CD4-positive, alpha-beta T cell (primary cell): Measurements from ENCODE around the gene FKTN. TPM values are rescaled to one million over a fixed set of nuclear protein-coding genes. Genes with fewer than 3 reads are reported as not detected.

Experiments
- ATAC-seq: fragments of 200-7000 bp; cut with Tn5 transposase; one replicate; pipeline ENCODE4 v1.10.0; 2022; ENCODE audit warnings: mild to moderate bottlenecking; ENCODE audit not compliant: poor library complexity
- CTCF ChIA-PET: fragments of 350-600 bp; sonication (Branson Sonifier 250); formaldehyde crosslinking; loops from one replicate; lab custom pipeline; 2021; ENCODE audit warnings: antibody characterized with exemption, inconsistent platforms; lab: Charles Lee
- POLR2A ChIA-PET: fragments of 350-600 bp; sonication (Branson Sonifier 250); formaldehyde crosslinking; loops from one replicate; lab custom pipeline; 2021; ENCODE audit warnings: antibody characterized with exemption, inconsistent platforms; lab: Charles Lee
- DNase-seq, 14 experiments: peaks; one replicate each; pipeline ENCODE4 v3.0.0-alpha.2; 2013 to 2020; ENCODE audit warnings: mixed read lengths in 2 of 14
- H3K27ac ChIP-seq, 2 donors: one replicate each; pipeline versions ENCODE4 v1.5.1 to v1.7.0; 2013; ENCODE audit warnings: low read length in 2 of 2, low read depth in 1 of 2, mild to moderate bottlenecking in 1 of 2
- H3K27me3 ChIP-seq, 2 experiments: 1 replicate in 1 of 2; 2 replicates in 1 of 2; pipeline versions ENCODE4 v1.6.1 to v1.7.0; 2013; ENCODE audit warnings: low read length in 2 of 2, control low read depth in 1 of 2, mild to moderate bottlenecking in 1 of 2, moderate library complexity in 1 of 2; ENCODE audit not compliant: insufficient read depth in 2 of 2, control insufficient read depth in 1 of 2
- H3K36me3 ChIP-seq: one replicate; pipeline ENCODE4 v1.6.1; 2013; ENCODE audit warnings: low read length, control low read depth; ENCODE audit not compliant: insufficient read depth
- H3K4me1 ChIP-seq: one replicate; pipeline ENCODE4 v1.6.1; 2013; ENCODE audit warnings: low read length, control low read depth; ENCODE audit not compliant: insufficient read depth
- H3K4me3 ChIP-seq: one replicate; pipeline ENCODE4 v1.5.1; 2013; ENCODE audit warnings: mild to moderate bottlenecking, low read length, moderate library complexity
- H3K9me3 ChIP-seq, 2 experiments: 1 replicate in 1 of 2; 2 replicates in 1 of 2; pipeline versions ENCODE4 v1.6.1 to v1.7.0; 2013; ENCODE audit warnings: low read length in 2 of 2, mild to moderate bottlenecking in 2 of 2, control low read depth in 1 of 2, moderate library complexity in 1 of 2; ENCODE audit not compliant: control insufficient read depth in 1 of 2, insufficient read depth in 1 of 2
- H3K27ac Mint-ChIP-seq: one replicate; pipeline ENCODE4 v1.8.0; 2020; ENCODE audit warnings: mixed read lengths
- H3K27me3 Mint-ChIP-seq: one replicate; pipeline ENCODE4 v1.8.0; 2021; ENCODE audit warnings: mixed read lengths
- H3K36me3 Mint-ChIP-seq: one replicate; pipeline ENCODE4 v1.8.0; 2021; ENCODE audit warnings: low read depth, mixed read lengths
- H3K4me1 Mint-ChIP-seq: one replicate; pipeline ENCODE4 v1.8.0; 2021; ENCODE audit warnings: low read depth, mixed read lengths
- H3K4me3 Mint-ChIP-seq: one replicate; pipeline ENCODE4 v1.8.0; 2020; ENCODE audit warnings: mild to moderate bottlenecking, mixed read lengths
- H3K9me3 Mint-ChIP-seq: one replicate; pipeline ENCODE4 v1.8.0; 2020; ENCODE audit warnings: mixed read lengths
- intact Hi-C, 2 experiments: fragments of 100-400 bp; cut with DNase I in 1 of 2; cut with micrococcal nuclease in 1 of 2; formaldehyde crosslinking; loops; one replicate each; pipeline versions ENCODE4 v1.15.1 to v1.9.0; 2023 to 2025; cut with DNase I, micrococcal nuclease
- total RNA-seq, 174 experiments: library from RNA in 2 of 174; stranded (reverse) in 2 of 174; gene quantifications; one replicate each; pipeline ENCODE4 v1.2.3 and lab custom pipeline; 2021 to 2026
- TF ChIP-seq, protein P1 (sequence below): fragments of 200-600 bp; IDR thresholded peaks from one replicate; pipeline ENCODE4 v1.8.0; 2022; ENCODE audit warnings: antibody characterized with exemption, mild to moderate bottlenecking

Gene FKTN
- total RNA-seq, 2 experiments from 2014 or later, result 5.7 to 5.8 TPM

- TF ChIP-seq, protein P1, sequence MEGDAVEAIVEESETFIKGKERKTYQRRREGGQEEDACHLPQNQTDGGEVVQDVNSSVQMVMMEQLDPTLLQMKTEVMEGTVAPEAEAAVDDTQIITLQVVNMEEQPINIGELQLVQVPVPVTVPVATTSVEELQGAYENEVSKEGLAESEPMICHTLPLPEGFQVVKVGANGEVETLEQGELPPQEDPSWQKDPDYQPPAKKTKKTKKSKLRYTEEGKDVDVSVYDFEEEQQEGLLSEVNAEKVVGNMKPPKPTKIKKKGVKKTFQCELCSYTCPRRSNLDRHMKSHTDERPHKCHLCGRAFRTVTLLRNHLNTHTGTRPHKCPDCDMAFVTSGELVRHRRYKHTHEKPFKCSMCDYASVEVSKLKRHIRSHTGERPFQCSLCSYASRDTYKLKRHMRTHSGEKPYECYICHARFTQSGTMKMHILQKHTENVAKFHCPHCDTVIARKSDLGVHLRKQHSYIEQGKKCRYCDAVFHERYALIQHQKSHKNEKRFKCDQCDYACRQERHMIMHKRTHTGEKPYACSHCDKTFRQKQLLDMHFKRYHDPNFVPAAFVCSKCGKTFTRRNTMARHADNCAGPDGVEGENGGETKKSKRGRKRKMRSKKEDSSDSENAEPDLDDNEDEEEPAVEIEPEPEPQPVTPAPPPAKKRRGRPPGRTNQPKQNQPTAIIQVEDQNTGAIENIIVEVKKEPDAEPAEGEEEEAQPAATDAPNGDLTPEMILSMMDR, result no peak
- POLR2A ChIA-PET, result no interaction called here
- Histone ChIP-seq H3K9me3 (no peaks in the 10 kb centered on the region), H3K36me3 (no peaks in the 10 kb centered on the region), H3K4me1 (no peaks in the 10 kb centered on the region), H3K27me3 (no peaks in the 10 kb centered on the region), H3K27ac (no peak overlapping the region), H3K4me3 (no peak overlapping the region)
- Mint-ChIP-seq H3K9me3 (no peaks in the 10 kb centered on the region), H3K4me3 (no peak overlapping the region), H3K36me3 (no peaks in the 10 kb centered on the region), H3K27ac (no peak overlapping the region), H3K4me1 (no peaks in the 10 kb centered on the region), H3K27me3 (no peaks in the 10 kb centered on the region)
- CTCF ChIA-PET, result no interaction called here
- ATAC-seq, result no peak
- DNase-seq, result no peak
- intact Hi-C loops, result no loop called here
These were observed 123.4 kb downstream of the FKTN start for GRCh38 chr9:105681313-105681712.

DNA sequence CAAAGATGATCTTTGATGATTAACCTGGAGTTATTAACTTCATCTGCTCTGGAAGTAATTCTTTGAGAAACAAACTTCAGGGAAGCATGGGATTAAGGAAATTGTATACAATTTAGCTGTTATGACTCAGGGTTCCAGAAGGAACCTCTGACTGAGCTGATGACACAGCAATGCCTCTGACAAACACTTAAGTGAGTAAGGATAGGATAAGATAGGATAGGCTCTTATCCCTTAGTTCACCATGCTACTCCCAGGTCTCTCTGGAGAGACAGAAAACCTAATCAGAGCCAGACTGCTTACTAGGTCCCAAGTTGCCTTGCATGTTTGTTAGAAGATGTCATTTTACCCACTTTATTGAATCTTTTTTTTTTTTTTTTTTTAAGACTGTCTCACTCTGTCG lies 123.8 kb downstream of the FKTN start:
- Mint-ChIP-seq H3K4me1 (no peaks in the 10 kb centered on the region), H3K27ac (no peak overlapping the region), H3K27me3 (no peaks in the 10 kb centered on the region), H3K9me3 (no peaks in the 10 kb centered on the region), H3K36me3 (no peaks in the 10 kb centered on the region), H3K4me3 (no peak overlapping the region)
- Histone ChIP-seq H3K4me1 (no peaks in the 10 kb centered on the region), H3K27ac (no peak overlapping the region), H3K4me3 (no peak overlapping the region), H3K36me3 (no peaks in the 10 kb centered on the region), H3K9me3 (no peaks in the 10 kb centered on the region), H3K27me3 (no peaks in the 10 kb centered on the region)
- DNase-seq, result no peak
- ATAC-seq, result no peak
- intact Hi-C loops, result no loop called here
- TF ChIP-seq, protein P1, result no peak
- ChIA-PET CTCF (no interaction called here), POLR2A (no interaction called here)

GRCh38 chr9:105683688-105684275 lies 125.9 kb downstream of the FKTN start:
- intact Hi-C loops, result no loop called here
- H3K9me3 Mint-ChIP-seq, result no peaks in the 10 kb centered on the region
- ATAC-seq, result no peak
- no peak for DNase-seq
- Histone ChIP-seq H3K9me3 (no peaks in the 10 kb centered on the region), H3K4me1 (no peaks in the 10 kb centered on the region), H3K36me3 (no peaks in the 10 kb centered on the region), H3K4me3 (no peak overlapping the region), H3K27ac (no peak overlapping the region), H3K27me3 (peaks cover 2 to 6% of the 10 kb centered on the region in 2 experiments)
- no peaks in the 10 kb centered on the region for H3K36me3 Mint-ChIP-seq
- peaks cover 14% of the 10 kb centered on the region for H3K27me3 Mint-ChIP-seq
- no peak overlapping the region for H3K27ac Mint-ChIP-seq
- TF ChIP-seq, protein P1, result no peak
- CTCF ChIA-PET, result no interaction called here
- H3K4me1 Mint-ChIP-seq, result no peaks in the 10 kb centered on the region
- POLR2A ChIA-PET, result no interaction called here
- H3K4me3 Mint-ChIP-seq, result no peak overlapping the region
